ENCODE results near the gene NPR2. TPM values are rescaled to one million over a fixed set of nuclear protein-coding genes. Genes with fewer than 3 reads are reported as not detected.

The NPR2 gene
- total and polyA plus RNA-seq, 2 of the 13 experiments (the other 11 are each of a cell fraction or from before 2014, with no cell fraction given), result 7.4 to 9.4 TPM

GRCh38 chr9:35749515-35750255 lies 41.7 kb upstream of the NPR2 start (continued):
- TF ChIP-seq SPEN (CRISPR knock-in tag; IDR thresholded peaks at IDR 0.05; ENCODE audit: low read depth) (no peak), ZNF781 (CRISPR knock-in tag; IDR thresholded peaks at IDR 0.05; ENCODE audit: borderline replicate concordance, not compliant biosample characterization) (no peak), REXO4 (CRISPR knock-in tag; IDR thresholded peaks at IDR 0.05; ENCODE audit: borderline replicate concordance) (no peak), ZNF788 (CRISPR knock-in tag; IDR thresholded peaks at IDR 0.05; ENCODE audit: borderline replicate concordance) (no peak), CHD4 (IDR thresholded peaks at IDR 0.05; ENCODE audit: borderline replicate concordance, low read length) (no peak), SMAD9 (CRISPR knock-in tag; IDR thresholded peaks at IDR 0.05) (no peak), NCOR1 (IDR thresholded peaks at IDR 0.05; ENCODE audit: borderline replicate concordance, low read length) (no peak), RFXANK (CRISPR knock-in tag; IDR thresholded peaks at IDR 0.05) (no peak), ARID2 (CRISPR knock-in tag; IDR thresholded peaks at IDR 0.05; ENCODE audit: borderline replicate concordance) (no peak), NFKB2 (CRISPR knock-in tag; IDR thresholded peaks at IDR 0.05; ENCODE audit: borderline replicate concordance) (peak; percentile 4; the same call in 1 of the 2 replicates), ZNF556 (CRISPR knock-in tag; IDR thresholded peaks at IDR 0.05; ENCODE audit: borderline replicate concordance) (0 out of 2 replicates have a peak, but pooled peaks have one; percentile 43), ZNF766 (CRISPR knock-in tag; IDR thresholded peaks at IDR 0.05; ENCODE audit: borderline replicate concordance) (no peak), BATF2 (CRISPR knock-in tag; IDR thresholded peaks at IDR 0.05) (no peak), SNRNP70 (IDR thresholded peaks at IDR 0.05; ENCODE audit: low read depth, low read length) (no peak), ZNF547 (CRISPR knock-in tag; IDR thresholded peaks at IDR 0.05) (no peak), PRMT3 (CRISPR knock-in tag; IDR thresholded peaks at IDR 0.05; ENCODE audit: borderline replicate concordance, low read depth) (no peak), KLF12 (CRISPR knock-in tag; IDR thresholded peaks at IDR 0.05; ENCODE audit: borderline replicate concordance) (no peak), MLLT10 (CRISPR knock-in tag; IDR thresholded peaks at IDR 0.05) (no peak), TIGD3 (CRISPR knock-in tag; IDR thresholded peaks at IDR 0.05; ENCODE audit: borderline replicate concordance) (no peak), SRY (CRISPR knock-in tag; IDR thresholded peaks at IDR 0.05) (no peak)
- TF ChIP-seq, protein P1, sequence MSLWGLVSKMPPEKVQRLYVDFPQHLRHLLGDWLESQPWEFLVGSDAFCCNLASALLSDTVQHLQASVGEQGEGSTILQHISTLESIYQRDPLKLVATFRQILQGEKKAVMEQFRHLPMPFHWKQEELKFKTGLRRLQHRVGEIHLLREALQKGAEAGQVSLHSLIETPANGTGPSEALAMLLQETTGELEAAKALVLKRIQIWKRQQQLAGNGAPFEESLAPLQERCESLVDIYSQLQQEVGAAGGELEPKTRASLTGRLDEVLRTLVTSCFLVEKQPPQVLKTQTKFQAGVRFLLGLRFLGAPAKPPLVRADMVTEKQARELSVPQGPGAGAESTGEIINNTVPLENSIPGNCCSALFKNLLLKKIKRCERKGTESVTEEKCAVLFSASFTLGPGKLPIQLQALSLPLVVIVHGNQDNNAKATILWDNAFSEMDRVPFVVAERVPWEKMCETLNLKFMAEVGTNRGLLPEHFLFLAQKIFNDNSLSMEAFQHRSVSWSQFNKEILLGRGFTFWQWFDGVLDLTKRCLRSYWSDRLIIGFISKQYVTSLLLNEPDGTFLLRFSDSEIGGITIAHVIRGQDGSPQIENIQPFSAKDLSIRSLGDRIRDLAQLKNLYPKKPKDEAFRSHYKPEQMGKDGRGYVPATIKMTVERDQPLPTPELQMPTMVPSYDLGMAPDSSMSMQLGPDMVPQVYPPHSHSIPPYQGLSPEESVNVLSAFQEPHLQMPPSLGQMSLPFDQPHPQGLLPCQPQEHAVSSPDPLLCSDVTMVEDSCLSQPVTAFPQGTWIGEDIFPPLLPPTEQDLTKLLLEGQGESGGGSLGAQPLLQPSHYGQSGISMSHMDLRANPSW (CRISPR knock-in tag; IDR thresholded peaks at IDR 0.05; ENCODE audit: borderline replicate concordance), result no peak
- TF ChIP-seq, protein P2, sequence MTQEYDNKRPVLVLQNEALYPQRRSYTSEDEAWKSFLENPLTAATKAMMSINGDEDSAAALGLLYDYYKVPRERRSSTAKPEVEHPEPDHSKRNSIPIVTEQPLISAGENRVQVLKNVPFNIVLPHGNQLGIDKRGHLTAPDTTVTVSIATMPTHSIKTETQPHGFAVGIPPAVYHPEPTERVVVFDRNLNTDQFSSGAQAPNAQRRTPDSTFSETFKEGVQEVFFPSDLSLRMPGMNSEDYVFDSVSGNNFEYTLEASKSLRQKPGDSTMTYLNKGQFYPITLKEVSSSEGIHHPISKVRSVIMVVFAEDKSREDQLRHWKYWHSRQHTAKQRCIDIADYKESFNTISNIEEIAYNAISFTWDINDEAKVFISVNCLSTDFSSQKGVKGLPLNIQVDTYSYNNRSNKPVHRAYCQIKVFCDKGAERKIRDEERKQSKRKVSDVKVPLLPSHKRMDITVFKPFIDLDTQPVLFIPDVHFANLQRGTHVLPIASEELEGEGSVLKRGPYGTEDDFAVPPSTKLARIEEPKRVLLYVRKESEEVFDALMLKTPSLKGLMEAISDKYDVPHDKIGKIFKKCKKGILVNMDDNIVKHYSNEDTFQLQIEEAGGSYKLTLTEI (CRISPR knock-in tag; conservative IDR thresholded peaks at IDR 0.05), result no peak
- TF ChIP-seq, protein P3, sequence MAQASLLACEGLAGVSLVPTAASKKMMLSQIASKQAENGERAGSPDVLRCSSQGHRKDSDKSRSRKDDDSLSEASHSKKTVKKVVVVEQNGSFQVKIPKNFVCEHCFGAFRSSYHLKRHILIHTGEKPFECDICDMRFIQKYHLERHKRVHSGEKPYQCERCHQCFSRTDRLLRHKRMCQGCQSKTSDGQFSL (CRISPR knock-in tag; IDR thresholded peaks at IDR 0.05), result no peak
